ENCODE results near the gene CDH24.
"Not testable (repeated sequence)": the region's sequence is repeated elsewhere in the genome, so short reads cannot be mapped to it uniquely, and the experiment has no call there.

Gene CDH24

GRCh38 chr14:23024612-23025075 is 32.7 kb downstream of the CDH24 start:
- no peak for TF ChIP-seq JUND (IDR thresholded peaks at IDR 0.05; ENCODE audit: low read depth)
- no peak for DNase-seq (ENCODE audit: low read depth in 1 of 2, low spot score in 1 of 2)
- in situ Hi-C loops (cut with HindIII; ENCODE audit: low pct_unique_long_range_greater_than_20kb, low sequenced_read_pairs), result no loop called here

- DNase-seq (ENCODE audit: low read depth in 1 of 2, low spot score in 1 of 2), result no peak
- no peak for TF ChIP-seq JUND (IDR thresholded peaks at IDR 0.05; ENCODE audit: low read depth)
- in situ Hi-C loops (cut with HindIII; ENCODE audit: low pct_unique_long_range_greater_than_20kb, low sequenced_read_pairs), result no loop called here
These were observed 33.5 kb downstream of the CDH24 start for GRCh38 chr14:23023795-23024152.

- no peak for DNase-seq (ENCODE audit: low read depth in 1 of 2, low spot score in 1 of 2)
- TF ChIP-seq JUND (IDR thresholded peaks at IDR 0.05; ENCODE audit: low read depth), result no peak
- in situ Hi-C loops (cut with HindIII; ENCODE audit: low pct_unique_long_range_greater_than_20kb, low sequenced_read_pairs), result no loop called here
These were observed 34.1 kb downstream of the CDH24 start for GRCh38 chr14:23023022-23023794.

GRCh38 chr14:23021889-23022442 is 35.4 kb downstream of the CDH24 start:
- DNase-seq (ENCODE audit: low read depth in 1 of 2, low spot score in 1 of 2), result no peak
- in situ Hi-C loops (cut with HindIII; ENCODE audit: low pct_unique_long_range_greater_than_20kb, low sequenced_read_pairs), result no loop called here
- no peak for TF ChIP-seq JUND (IDR thresholded peaks at IDR 0.05; ENCODE audit: low read depth)

DNA sequence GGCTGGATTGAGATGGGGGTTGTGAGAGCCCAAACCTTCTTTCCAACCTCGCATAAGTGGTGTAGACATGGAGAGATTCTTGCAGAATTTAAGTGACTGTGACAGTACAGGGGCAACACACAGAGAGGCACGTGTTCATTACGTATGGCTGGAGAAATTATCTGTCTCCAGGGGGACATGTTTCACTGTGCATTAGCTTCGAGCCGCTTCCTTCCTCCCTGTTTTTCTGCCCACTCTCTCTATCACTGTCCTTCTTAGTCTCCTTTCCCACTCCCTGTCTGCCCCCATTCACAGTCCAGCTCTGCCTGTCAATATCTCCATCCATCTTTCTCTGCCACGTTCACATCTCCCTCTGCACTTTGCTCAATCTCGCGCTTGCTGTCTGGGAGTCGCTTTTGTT is 35.9 kb downstream of the CDH24 start:
- no peak for DNase-seq (ENCODE audit: low read depth in 1 of 2, low spot score in 1 of 2)
- in situ Hi-C loops (cut with HindIII; ENCODE audit: low pct_unique_long_range_greater_than_20kb, low sequenced_read_pairs), result no loop called here
- TF ChIP-seq JUND (IDR thresholded peaks at IDR 0.05; ENCODE audit: low read depth), result no peak

- DNase-seq (ENCODE audit: low read depth in 1 of 2, low spot score in 1 of 2), result no peak
- in situ Hi-C loops (cut with HindIII; ENCODE audit: low pct_unique_long_range_greater_than_20kb, low sequenced_read_pairs), result no loop called here
- TF ChIP-seq JUND (IDR thresholded peaks at IDR 0.05; ENCODE audit: low read depth), result no peak
These were observed 36.9 kb downstream of the CDH24 start for GRCh38 chr14:23020143-23021128.

DNA sequence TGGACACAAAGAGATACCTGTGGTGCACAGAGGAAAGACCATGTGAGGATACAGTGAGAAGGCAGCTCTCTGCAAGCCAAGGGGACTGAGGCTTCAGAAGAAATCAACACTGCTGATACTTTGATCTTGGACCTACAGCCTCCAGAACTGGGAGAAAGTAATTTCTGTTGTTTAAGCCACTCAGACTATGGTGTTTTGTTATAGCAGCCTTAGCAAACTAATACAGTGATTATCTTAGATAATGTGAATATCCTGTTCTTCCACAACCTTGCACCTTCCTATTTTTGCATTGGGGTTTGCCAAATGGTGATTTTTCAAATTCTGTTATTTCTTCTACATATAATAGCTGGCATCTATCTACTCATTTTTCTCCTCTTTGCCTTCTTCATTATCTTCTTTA is 39.2 kb downstream of the CDH24 start:
- in situ Hi-C loops (cut with HindIII; ENCODE audit: low pct_unique_long_range_greater_than_20kb, low sequenced_read_pairs), result no loop called here
- TF ChIP-seq JUND (IDR thresholded peaks at IDR 0.05; ENCODE audit: low read depth), result no peak
- DNase-seq (ENCODE audit: low read depth in 1 of 2, low spot score in 1 of 2), result no peak

DNA sequence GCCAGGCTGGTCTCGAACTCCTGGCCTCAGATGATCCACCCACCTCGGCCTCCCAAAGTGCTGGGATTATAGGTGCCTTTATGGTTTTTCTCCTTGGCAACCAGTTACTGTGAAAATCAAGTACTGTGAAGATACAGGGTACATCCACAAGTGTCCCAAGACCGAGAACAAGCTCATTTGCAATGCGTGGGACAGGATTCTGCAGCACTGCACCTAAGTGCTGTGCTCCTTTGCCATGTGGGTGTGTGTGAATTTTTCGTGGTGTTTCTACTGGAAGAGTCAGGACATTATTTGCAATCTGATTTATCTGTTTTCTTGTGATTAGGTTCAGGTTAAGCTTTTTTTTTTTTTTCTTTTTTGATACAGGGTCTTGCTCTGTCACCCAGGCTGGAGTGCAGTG is 40.2 kb downstream of the CDH24 start:
- no peak for TF ChIP-seq JUND (IDR thresholded peaks at IDR 0.05; ENCODE audit: low read depth)
- DNase-seq (ENCODE audit: low read depth in 1 of 2, low spot score in 1 of 2), result no peak
- in situ Hi-C loops (cut with HindIII; ENCODE audit: low pct_unique_long_range_greater_than_20kb, low sequenced_read_pairs), result no loop called here

DNA sequence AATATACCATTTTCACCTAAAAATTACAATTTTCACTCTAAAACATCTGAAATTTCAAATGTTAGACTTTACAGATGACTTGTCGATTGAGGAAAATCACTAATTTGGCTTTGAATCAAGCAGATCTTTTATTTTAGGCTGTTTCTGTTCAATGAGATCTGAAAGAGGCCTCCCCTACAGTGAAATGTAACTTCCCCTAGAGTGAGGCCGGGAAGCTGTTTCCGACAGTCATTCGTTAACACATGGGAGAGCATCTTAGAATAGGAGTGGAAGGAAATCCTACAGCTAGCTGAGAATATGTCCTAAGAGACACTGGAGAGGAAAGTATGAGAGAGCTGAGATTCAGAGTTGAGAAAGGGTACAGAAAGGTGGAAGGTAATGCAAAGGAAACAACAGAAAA is 41.7 kb downstream of the CDH24 start:
- TF ChIP-seq JUND (IDR thresholded peaks at IDR 0.05; ENCODE audit: low read depth), result no peak
- no peak for DNase-seq (ENCODE audit: low read depth in 1 of 2, low spot score in 1 of 2)
- in situ Hi-C loops (cut with HindIII; ENCODE audit: low pct_unique_long_range_greater_than_20kb, low sequenced_read_pairs), result no loop called here

- DNase-seq (ENCODE audit: low read depth in 1 of 2, low spot score in 1 of 2); in situ Hi-C loops (cut with HindIII; ENCODE audit: low pct_unique_long_range_greater_than_20kb, low sequenced_read_pairs): not testable (repeated sequence)
These were observed 43.6 kb downstream of the CDH24 start for GRCh38 chr14:23013749-23014054.

DNA sequence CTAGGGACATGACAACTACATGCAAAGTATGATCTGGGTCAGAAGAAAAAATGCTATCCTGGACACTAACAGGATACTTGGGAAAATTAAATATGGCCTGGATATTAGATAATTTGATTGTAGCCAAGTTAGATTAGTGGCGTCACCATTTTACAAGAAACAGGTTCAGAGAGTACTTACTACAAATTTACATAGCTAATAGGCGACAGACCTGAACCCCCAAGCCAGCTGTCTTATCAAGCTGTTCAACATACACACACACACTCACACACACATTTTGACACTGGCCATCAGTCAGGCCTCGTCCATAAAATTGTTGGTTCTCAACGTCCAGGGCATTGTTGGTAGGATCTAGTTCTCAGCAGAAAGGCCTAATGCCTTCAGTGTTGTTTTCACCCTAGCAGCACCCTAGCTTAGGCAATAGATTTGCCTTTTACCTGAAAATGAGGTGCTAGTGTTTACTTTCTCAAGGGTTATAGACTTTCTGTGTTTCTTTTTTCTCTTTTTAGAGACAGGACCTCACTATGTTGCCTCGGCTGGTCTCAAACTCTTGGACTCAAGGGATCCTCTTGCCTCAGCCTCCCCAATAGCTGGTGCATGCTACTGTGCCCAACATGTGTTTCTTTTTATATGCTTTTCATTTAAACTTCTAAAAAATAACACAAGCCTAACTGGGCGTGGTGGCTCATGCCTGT is 44.1 kb downstream of the CDH24 start:
- no peak for TF ChIP-seq JUND (IDR thresholded peaks at IDR 0.05; ENCODE audit: low read depth)
- no peak for DNase-seq (ENCODE audit: low read depth in 1 of 2, low spot score in 1 of 2)
- in situ Hi-C loops (cut with HindIII; ENCODE audit: low pct_unique_long_range_greater_than_20kb, low sequenced_read_pairs), result no loop called here

GRCh38 chr14:23009939-23010726 is 47.2 kb downstream of the CDH24 start, which contains the start of gene C14orf93:
TSS of gene C14orf93 (minus strand) at chr14:23010143. CDS start at chr14:22999023, 11,120 bp downstream.
- no peak for TF ChIP-seq JUND (IDR thresholded peaks at IDR 0.05; ENCODE audit: low read depth)
- DNase-seq (ENCODE audit: low read depth in 1 of 2, low spot score in 1 of 2), result peak; percentile 50 to 70
- in situ Hi-C loops (cut with HindIII; ENCODE audit: low pct_unique_long_range_greater_than_20kb, low sequenced_read_pairs), result no loop called here

Data from T47D (cell line).